Measurements from ENCODE around the gene CFDP1.

The CFDP1 gene

DNA sequence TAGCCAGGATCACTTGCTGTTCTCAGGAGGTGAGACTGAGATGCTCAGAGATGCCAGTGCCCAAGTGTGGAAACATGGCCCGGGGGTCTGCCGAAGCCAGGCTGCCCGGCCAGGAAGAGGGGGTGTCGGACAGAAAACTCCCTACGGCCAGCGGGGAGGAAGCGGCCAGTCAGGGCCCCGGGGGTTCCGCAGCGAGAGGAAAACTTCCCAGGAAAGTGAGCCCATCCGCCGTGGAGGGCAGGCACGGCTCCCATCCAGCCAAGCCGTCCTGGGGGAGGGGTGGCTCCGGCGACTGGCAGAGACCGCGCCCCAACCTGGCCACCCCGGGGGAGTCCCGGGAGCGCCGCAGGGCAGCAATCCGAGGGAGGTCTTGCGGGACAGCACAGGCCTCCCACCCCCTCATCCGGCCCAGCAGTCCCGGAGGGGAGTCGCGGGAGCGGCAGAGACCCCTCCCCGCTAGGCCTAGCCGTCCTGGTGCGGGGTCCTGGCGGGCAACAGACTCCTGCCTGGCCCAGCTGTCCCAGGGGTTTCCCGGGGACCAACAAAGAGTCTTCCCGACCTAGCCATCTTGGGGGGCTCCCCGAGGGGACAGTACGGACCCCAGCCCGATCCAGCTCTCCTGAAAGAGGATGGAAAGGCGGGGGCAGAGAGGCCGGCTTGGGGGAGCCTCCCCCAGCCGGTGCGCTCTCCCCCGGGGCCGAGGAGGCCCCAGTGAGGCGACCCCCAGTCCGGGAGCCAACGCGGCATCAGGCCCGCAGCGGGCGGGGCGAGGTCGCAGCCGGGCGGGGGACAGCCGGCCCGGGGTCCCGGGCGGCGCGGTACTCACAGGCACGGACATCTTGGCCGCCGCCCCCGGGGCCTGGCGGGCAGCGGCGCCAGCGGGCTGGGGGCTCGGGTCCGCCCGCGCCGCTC is 168.0 kb downstream of the CFDP1 start:
- no peak for DNase-seq (ENCODE audit: low read depth)

DNA sequence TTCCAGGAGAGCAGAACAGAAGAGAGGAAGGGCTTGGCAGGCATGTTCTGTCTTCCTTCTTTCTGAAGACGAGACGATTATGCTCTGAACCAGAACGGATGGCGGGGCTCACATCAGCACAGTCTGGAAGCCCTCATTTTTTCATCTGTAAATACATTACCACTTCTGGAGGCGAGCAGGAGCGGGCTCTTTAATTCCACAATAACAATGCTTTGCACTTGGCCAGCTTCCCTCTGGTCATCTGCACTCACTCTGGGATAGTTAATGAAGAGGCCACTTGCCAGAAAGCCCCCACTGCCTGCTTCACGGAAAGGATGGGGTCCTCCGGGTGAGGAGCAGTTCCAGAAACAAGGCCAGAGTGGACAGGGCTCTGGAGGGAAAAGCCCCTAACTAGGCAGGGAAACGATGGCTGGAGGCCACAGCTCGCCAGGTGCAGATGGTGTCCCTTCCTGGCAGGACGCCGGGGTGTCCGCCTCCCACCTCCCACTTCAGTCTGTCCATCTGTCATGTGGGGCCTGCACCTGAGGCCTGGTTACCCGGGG is 168.8 kb downstream of the CFDP1 start:
- no peak for DNase-seq (ENCODE audit: low read depth)

DNA sequence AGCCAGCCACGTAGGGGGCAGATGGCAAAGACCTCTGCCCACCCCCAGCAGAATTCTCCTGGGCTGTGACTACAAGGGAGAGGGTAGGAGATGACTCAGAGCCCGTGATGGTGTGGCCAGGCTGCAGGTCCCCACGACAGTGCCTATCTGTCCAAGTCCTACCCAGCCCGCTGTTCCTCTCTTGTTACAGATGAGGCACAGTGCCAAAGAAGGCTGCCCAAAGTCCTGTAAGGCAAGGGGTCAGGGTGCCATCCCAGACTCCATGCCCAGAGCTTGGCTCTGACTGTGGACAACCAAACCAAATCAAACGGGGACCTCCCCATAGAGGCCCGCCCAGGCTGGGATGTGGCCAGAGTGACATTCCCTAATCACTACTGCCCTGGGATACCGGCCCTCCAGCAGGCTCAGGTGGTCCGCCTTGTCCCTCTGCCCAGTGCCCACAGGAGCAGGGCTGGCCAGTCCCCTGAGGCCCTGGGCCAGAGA is 169.3 kb downstream of the CFDP1 start:
- DNase-seq (ENCODE audit: low read depth): no peak

DNA sequence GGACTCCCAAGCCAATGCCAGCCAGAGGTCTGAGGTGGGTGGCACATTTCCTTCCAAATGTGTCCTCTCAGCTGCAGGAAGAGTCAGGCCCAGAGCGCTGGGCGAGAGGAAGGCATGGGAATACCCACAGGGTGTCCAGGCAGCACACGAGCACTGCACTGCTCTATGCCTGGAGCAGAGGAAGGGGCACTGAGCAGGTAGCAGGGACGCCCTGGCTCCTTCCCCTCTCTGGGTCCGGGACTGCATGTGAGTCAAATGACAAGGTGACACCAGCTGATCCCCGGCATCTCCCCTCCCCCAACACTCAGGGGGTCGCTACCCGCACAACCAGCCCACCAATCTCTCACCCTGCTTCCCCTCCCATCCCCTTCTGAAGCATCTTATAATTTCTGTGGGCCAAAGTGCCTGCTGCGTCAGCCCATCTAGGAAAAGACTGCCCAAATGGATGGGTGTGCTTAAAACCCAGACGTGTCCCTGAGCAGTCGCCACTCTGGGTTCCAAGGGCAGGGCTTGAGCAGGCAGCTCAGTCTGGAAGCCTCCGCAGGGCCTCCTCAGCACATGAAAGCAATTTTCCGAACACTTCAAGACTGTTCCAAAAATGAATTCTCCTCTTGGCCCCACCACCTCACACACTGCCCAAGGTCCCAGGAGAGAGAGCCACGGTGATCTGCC is 169.9 kb downstream of the CFDP1 start:
- no peak for DNase-seq (ENCODE audit: low read depth)

DNA sequence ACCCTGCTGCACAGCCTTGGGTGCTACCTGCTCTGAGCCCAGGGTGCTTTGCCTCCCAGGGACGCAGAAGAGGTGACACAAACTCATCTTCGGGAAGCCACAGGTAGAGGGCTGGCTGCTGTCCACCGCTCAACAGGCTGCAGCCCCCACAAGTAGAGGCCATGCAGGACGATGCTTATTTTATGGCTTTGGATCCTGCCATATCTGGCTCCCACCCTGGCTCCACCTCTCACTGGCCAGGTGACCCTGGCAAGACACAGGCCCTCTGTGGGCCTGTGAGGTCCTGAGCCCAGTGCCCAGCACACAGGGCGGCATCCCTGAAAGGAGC is 170.5 kb downstream of the CFDP1 start:
- no peak for DNase-seq (ENCODE audit: low read depth)

DNA sequence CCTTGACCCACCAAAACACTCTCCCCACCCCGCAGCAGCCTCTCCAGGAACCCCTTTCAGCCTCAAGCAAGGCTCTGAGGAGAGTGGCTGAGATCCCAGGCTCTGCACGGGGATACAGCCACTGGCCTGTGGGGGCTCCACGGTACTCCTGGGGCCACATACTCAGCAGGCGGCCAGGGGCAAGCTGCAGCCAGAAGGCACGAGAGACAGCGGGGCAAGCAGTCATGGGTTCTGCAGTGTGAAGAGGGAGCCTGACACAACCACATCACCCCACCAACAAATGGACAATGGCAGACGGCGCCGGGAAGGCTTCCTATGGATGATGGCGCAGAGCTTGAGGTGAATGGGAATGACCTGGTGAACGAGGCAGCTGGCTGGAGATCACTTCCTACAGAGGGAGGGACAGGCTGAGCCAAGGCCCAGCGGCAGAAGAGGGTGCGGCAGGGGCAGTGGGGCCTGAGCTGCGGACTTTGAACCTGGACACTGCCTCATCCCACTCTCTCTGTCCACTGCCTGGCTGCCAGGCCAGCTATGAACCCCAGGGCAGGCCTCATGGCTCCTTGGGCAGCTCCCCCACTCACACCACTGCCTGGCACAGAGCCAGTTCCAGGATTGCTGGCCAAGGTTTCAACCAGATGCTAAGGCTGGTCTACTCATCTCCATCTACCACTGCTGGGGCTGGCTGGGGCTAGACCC is 171.1 kb downstream of the CFDP1 start:
- DNase-seq (ENCODE audit: low read depth): no peak

DNA sequence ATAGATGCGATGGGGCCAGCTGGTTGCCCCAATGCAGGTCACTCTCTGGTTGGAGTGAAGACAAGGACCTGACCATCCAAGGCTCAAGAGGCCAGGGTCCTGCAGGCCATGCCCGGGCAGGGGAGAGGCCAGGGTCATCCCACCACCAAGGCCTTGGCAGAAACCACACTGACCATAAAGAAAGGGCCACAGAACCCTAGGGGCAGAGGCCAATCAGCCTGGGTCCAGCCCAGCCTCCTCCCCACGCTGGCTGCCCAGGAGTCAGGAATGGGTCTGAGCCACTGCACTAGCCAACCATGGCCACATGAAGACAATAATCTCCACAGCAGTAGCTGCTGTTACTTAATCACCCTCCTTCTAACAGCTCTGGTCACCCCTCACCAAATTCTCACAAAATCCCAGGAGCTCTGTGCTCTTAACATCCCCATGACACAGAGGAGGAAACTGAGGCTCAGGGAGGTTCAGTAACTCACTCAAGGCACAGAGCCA is 171.7 kb downstream of the CFDP1 start:
- DNase-seq (ENCODE audit: low read depth): no peak

DNA sequence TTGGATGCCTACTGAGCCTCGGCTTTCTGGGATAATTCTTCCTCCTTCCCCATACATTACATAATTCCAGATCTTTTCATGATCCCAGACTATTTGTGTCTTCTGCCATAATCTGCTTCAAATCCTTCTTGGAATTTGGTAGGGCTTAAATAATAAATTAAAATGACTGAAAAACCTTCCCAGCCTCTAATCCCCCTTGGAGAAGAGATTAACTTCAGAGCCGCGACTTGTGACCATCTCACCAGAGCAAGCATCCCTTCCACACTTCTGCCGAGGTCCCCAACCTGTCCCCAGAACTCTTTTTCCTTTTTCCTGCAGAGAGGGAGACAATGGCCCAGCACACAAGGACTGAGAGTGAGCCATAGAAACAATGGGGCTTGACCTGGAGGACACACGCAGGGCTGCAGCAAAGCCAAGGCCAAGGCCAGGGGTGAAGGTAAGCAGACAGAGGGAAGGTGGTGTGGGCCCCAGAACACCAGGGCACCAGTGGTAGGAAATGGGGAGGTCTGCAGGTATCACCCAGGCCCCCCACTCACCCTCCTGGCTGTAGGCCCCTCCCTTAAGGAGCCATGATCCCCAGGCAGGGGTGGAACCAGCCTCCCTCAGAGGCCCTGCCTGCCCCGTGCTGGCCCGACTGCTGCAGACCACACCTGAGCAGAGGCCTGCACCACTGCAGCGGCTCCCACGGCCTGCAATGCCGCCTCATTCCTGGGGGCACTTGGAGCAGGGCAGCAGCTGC is 172.3 kb downstream of the CFDP1 start:
- no peak for DNase-seq (ENCODE audit: low read depth)

DNA sequence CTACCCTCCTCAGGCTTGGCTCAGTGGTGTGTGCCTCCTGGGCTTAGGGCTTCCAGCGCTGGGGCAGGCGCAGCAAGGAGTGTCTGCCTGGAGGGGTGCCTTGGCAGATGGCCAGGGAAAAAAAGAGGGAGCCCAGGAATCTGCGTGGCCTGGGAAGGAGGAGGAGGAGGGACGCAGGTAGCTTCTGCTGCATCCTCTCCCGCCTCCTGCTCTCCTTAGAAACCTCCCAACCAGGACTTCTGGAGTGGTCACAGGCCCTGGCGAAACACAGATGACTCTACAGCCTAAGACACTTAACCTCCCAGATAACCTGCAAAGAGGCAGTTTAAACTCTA is 174.5 kb downstream of the CFDP1 start:
- DNase-seq (ENCODE audit: low read depth): no peak

DNA sequence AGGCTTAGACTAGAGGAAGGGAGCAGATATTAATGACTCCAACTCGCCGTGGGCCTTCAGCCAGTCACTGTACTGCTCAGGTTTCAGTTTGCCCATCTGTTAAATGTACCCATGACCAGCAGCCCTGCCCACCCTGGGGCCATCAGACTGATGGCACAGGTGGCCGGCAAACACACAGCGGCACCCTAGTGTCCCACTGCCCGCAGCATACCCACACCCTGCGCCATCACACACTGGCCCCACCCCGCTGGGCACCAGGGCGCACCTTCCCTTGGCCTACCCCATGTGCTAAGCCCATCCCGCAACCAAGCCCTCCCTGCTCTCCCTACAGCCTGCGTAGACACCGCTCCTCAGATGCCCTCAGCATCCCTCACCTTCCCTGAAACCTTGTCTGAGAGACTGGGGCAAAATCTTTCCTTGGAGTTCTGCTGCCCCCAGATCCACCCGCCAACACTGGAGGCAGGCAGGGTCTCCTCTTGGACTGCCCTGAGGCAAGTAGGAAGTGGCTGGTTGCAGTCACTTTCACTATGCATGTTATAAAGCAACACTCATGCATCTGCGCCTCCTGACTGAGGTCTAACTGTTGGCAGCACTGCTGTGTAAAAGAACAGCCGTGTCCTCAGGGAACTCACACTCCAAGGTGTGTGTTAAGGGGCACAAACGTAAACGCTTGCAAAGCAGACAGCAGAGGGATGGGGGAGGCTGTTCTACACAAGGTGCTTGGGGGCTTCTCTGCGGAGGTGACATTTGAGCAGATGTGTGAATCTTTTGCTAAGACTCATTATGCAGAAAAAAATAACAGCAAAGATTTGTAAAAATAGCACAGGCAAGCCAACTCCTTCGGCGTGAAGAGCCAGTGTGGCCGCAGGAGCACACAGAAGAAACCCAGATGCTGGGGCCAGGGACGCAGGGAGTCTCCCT is 175.2 kb downstream of the CFDP1 start:
- no peak for DNase-seq (ENCODE audit: low read depth)

DNA sequence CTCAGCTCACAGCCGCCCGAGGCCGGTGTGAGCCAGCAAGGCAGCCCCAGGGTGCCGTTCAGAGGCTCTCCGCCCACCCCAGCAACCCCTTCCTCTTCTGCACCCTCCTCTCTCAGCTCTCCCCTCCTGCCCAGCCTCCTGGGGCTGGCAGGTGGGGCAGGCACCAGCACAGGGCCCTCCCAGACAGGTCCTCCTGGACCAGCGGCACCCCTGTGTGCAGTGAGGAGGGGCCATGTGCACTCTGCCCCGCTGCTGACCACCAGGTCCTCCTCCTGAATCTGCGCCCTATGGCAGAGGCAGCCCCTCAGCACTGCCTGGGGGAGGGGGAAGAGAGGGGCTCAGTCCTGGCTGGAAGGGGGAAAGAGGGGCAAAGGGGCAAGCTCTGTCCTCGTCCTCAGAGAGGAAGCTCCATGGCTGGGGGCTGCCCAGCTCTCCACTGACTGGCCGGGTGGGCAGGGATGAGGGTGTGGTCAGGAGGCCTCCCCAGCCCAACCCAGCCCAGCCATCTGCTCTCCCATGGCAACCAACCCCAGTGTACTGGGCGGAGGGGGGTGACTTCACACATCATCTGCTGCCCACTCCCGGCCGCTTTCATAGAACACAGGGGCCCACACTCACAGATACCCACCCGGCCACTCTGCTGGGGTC is 176.5 kb downstream of the CFDP1 start:
- no peak for DNase-seq (ENCODE audit: low read depth)

DNA sequence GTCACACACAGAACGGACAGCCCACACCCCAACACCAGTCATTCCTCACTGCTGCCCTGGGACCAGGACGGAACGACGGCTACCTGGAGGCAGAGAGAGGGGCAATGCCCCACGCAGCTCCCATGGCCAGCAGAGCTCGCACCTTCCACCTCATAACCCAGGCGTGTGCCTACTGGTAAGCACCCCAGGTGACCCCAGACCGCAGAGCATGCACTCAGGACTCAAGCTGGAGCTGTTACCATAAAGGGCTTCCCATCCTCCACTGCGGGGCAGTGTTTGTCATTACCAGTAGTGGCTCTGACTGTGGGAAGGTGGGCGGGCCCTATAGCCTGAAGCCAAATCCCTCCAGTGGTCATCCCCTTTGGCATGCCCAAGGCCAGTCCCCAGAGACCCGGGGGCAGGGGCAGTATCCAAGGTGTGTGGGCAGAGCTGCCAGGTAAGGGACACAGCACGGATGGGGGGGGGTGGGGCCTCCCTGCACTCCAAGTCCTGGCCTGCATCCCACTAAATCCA is 177.2 kb downstream of the CFDP1 start:
- DNase-seq (ENCODE audit: low read depth): no peak

DNA sequence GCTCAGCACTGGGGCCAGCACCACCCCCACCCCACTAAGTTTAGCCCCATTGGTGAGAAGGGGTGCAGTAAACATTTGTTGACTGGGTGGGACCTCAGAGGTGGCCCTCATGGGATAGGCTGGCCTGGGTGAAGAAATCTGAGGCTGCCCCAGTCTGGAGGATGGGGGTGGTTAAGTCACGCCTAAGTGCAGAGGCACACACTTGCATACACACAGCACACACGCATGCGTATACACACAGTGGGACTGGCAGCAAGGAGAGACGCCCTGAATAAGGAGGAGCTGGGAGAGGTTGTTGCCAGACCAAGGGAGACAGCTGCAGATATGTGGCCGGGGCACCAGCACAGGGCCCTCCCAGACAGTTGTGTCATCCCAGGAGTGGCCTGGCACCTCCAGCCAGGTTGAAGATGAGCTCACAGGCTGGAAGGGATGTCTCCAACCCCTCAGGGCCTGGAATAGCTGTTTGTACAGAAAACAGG is 178.9 kb downstream of the CFDP1 start:
- no peak for DNase-seq (ENCODE audit: low read depth)

DNA sequence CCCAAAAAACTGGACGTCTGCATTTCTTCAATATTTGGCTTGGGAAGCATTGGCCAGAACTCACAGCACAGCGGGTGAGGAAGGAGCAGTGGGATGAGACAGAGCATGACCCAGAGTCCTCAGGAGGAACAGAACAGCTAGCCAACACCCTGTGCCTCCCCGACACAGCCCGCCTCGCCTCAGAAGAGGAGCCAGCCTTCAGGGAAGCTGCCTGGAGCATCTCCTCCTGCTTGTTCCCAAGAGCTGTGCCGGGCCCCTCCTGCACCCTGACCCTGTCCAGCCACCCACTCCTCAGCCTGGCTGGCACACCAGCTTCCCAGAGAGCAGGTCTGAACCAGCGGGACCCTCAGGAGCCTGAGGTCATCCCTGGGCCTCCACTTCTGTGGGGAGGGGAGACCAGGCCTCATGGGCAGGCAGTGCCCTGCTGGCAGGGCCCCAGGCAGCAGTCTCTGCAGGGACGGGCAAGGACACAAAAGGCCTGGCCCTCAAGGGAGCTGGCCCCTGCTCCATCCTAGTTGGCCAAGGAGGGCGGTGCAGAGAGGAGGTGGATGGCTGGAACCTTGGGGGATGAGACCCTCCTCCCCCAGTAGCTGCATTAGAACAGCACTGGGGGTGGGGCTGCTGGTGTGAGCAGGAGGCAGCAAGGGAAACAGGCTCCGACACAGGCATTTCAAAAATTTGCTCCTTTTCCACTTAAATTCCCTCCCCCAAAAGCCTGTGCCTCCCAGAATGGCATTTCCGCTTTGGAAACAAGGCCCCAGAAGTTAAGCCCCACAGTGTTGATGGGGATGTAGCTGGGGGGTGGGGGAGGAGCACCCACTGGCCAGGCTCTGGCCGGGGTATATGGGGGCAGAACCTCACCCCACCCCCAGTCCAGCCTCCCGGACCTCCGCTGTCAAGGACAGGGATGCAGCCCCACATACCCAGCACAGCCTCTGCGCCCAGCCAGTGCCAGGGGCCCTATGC is 180.1 kb downstream of the CFDP1 start:
- no peak for DNase-seq (ENCODE audit: low read depth)

DNA sequence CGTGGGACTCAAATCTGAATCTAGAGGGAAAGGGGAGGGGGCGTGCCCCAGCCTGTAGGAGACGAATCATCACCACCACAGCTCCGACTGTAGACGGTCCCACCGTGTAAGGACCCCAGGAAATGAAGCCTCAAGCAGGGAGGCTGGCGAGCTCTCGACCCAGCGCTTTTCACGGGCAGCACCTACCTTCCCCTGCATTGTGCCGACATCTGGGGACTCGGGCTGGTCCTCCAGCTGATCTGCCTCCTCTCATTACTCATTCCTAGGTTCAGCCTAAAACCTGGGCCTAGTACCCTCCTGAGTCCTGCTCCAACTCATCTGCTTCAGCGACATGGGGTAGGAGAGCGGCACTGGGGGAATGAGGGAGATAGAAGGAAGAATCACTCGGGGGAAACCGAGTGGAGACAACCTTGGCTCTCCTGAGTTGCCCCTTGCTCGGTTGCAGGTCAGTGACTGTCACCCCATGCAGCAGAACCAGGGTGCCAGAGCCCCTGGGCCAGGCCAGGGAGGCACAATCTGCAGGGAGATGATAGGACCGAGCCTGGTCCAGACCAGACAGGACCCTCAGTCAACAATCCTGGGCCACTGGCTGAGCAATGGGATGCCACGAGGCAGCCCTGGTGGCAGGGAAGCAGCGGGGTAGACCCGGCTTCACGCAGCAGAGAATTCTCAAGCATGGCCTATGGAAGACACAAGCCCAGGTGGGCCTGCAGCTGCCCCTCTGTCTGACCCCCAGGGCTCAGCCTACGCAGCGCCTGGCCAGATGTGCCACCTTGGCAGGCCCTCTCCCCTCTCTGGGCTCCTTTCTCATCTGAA is 181.0 kb downstream of the CFDP1 start:
- no peak for DNase-seq (ENCODE audit: low read depth)

DNA sequence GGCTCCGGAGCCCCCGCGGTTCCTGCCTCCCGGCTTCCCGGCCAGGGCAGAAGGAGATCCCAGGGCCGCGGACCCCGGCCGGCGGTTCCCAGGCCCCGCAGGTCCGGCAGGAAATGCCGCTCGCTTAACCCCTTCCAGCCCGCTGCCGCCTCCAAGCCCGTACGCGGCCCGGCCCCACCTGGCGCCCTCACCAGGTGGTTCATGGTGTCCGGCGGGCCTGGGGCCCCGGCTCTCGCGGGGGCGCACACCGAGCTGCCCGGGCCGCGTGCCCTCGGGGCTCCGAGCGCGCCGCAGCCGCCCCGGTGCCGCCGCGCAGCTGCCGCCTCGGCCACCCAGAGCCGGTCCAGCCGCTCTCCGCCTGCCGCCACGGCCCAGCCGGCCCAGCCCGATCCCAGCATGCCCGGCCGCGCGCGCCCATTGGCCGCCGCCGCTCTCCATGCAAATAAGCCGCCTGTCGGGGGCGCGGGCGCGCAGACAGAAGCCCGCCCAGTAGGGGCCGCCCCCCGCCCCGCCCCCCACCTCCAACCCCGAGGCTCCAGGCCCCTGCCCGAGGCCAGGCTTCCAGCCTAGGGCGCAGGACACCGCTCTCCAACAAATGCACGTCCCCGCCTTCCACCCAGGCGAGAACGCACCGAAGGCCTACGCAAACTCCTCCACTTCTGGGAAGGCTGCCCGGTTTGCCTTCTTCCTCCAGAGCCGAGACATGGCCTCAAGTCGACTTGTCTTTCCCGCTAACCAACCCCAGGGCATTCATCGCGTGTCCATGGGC is 181.8 kb downstream of the CFDP1 start, which contains the start of gene BCAR1:
TSS of gene BCAR1 (minus strand) at position 345 of the 769 bp plus-strand sequence. CDS start at position 203, 142 bp downstream.
- no peak for DNase-seq (ENCODE audit: low read depth)

DNA sequence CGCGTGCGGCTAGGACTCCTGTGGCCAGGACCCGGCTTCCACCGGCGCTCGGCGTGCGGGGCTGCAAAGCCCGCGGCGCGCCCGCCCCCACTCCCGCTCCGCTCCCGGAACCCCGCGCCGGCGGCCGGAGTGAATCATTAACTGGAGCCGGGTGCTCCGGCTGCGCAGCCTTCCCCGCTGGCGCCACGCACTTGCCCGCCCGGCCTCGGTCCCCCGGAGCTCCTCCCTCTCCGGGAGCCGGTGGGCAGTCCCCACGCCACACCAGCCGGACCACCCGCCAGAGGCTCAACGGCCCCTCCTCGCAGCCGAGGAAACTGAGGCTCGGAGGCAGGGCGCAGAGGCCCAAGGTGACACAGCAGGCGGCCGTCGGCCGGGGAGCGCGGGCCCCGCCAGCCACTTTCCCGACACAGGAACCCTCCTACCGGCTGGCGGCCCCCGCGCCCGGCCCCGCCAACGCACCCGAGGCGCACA is 182.5 kb downstream of the CFDP1 start:
- DNase-seq (ENCODE audit: low read depth): no peak
